Psoas muscle (tissue), 8 donors: ENCODE measurements around the gene CCDC106. TPM values are rescaled to one million over a fixed set of nuclear protein-coding genes. Genes with fewer than 3 reads are reported as not detected.

Experiments
- ATAC-seq, 4 donors: fragments of 200-7000 bp; cut with Tn5 transposase; one replicate each; pipeline ENCODE4 v1.9.1; 2020; ENCODE audit warnings: moderate library complexity in 3 of 4, mild to moderate bottlenecking in 2 of 4
- DNase-seq, 2 donors: peaks; one replicate each; pipeline ENCODE4 v3.0.0-alpha.2; 2020
- H3K27ac ChIP-seq: fragments of 200-600 bp; one replicate; pipeline ENCODE4 v1.8.0; 2022
- H3K27me3 ChIP-seq, 3 donors: fragments of 200-600 bp in 1 of 3; one replicate each; pipeline versions ENCODE4 v1.6.1 to v1.8.0; 2013 to 2022; ENCODE audit warnings: low read length in 2 of 3, mild to moderate bottlenecking in 2 of 3, moderate library complexity in 1 of 3; ENCODE audit not compliant: insufficient read depth in 3 of 3
- H3K36me3 ChIP-seq, 2 donors: fragments of 200-600 bp in 1 of 2; one replicate each; pipeline versions ENCODE4 v1.6.1 to v1.8.0; 2013 to 2022; ENCODE audit warnings: low read depth in 1 of 2, mild to moderate bottlenecking in 1 of 2, moderate library complexity in 1 of 2; ENCODE audit not compliant: insufficient read depth in 1 of 2
- H3K4me1 ChIP-seq: fragments of 200-600 bp; one replicate; pipeline ENCODE4 v1.8.0; 2022
- H3K4me3 ChIP-seq: fragments of 200-600 bp; one replicate; pipeline ENCODE4 v1.8.0; 2022; ENCODE audit warnings: mild to moderate bottlenecking
- H3K9me3 ChIP-seq: fragments of 200-600 bp; one replicate; pipeline ENCODE4 v1.8.0; 2022
- WGBS, 3 donors: extraction: QIAGEN DNeasy Blood & Tissue Kit; methylation state at CpG; one replicate each; pipeline versions ENCODE4 v1.1.6 to v1.1.7; 2013; 5-methylcytosine and 5-hydroxymethylcytosine counted together
- intact Hi-C, 2 donors: fragments of 100-400 bp; cut with DNase I; formaldehyde crosslinking; loops; one replicate each; pipeline versions ENCODE4 v1.11.0 to v1.14.2; 2022
- polyA plus RNA-seq, 3 donors: library from polyadenylated mRNA; stranded (reverse); fragments of 200-250 nt; gene quantifications; one replicate each; pipeline ENCODE4 v1.2.3, GENCODE V29; 2013
- total RNA-seq, 4 donors: library from RNA; stranded (reverse); fragmentation: NEBNext Ultra II Directional in 2 of 4; extraction: Animal tissue kit (Norgen Biotek cat#: 25700) in 2 of 4; gene quantifications; one replicate each; pipeline versions ENCODE4 v1.2.1 to v1.2.4, GENCODE V29; 2021 to 2023
- TF ChIP-seq, protein P1 (sequence below): fragments of 200-600 bp; IDR thresholded peaks from one replicate; pipeline ENCODE4 v1.8.0; 2022; ENCODE audit warnings: antibody characterized with exemption
- donor health status: healthy with polysubstance abuse.
- donor health status: DM: no; HTN: no; CAD: no; lungs with moderate emphysema.
- donor health status: Bipolar disorder and iron deficiency.
- donor health status: healthy.
- donor health status: DM: yes; HTN: yes; CAD: no.
- donor health status: DM: no; HTN: no; CAD: no.
- donor health status: DM: no; HTN: no; CAD: no.
- donor health status: DM: yes; HTN: yes; CAD: no.

Gene CCDC106
- total and polyA plus RNA-seq, 7 donors = 4.4 to 12.0 (median 10.0) TPM

DNA sequence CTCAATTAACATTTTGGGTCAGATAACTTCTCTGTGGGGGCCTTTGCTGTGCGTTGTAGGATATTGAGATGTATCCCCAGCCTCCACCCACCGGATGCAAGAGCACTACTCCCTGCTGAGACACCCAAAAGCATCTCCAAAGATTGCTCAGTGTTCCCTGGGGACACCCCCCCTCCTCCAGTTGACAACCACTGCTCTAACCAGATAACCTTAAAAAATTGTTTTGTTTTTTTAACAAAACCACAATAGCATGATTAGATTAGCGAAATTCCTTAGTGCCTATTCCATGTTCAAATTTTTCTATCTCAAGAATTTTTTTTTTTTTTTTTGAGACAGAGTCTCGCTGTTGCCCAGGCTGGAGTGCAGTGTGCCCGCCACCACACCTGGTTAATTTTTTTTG lies 24.4 kb downstream of the CCDC106 start:
- Histone ChIP-seq H3K9me3 (no peaks in the 10 kb centered on the region), H3K27me3 (no peaks in the 10 kb centered on the region), H3K4me3 (no peak overlapping the region), H3K27ac (no peak overlapping the region), H3K36me3 (peaks cover 3 to 55% of the 10 kb centered on the region in 2 donors), H3K4me1 (peaks cover 22% of the 10 kb centered on the region)
- intact Hi-C loops = no loop called here
- TF ChIP-seq, protein P1, sequence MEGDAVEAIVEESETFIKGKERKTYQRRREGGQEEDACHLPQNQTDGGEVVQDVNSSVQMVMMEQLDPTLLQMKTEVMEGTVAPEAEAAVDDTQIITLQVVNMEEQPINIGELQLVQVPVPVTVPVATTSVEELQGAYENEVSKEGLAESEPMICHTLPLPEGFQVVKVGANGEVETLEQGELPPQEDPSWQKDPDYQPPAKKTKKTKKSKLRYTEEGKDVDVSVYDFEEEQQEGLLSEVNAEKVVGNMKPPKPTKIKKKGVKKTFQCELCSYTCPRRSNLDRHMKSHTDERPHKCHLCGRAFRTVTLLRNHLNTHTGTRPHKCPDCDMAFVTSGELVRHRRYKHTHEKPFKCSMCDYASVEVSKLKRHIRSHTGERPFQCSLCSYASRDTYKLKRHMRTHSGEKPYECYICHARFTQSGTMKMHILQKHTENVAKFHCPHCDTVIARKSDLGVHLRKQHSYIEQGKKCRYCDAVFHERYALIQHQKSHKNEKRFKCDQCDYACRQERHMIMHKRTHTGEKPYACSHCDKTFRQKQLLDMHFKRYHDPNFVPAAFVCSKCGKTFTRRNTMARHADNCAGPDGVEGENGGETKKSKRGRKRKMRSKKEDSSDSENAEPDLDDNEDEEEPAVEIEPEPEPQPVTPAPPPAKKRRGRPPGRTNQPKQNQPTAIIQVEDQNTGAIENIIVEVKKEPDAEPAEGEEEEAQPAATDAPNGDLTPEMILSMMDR = no peak
- WGBS, 3 donors = 83 to 92% (median 83%) methylated on average over 5 of the region's 5 CpGs
- DNase-seq (no peak), ATAC-seq (no peak)

- no peak for DNase-seq
- no peak overlapping the region for H3K4me3 ChIP-seq
- H3K9me3 ChIP-seq = no peaks in the 10 kb centered on the region
- peaks cover 3 to 57% of the 10 kb centered on the region in 2 donors for H3K36me3 ChIP-seq
- peaks cover 30% of the 10 kb centered on the region for H3K4me1 ChIP-seq
- TF ChIP-seq, protein P1 = no peak
- ATAC-seq = no peak
- H3K27me3 ChIP-seq = no peaks in the 10 kb centered on the region
- intact Hi-C loops = no loop called here
- H3K27ac ChIP-seq = no peak overlapping the region
- WGBS, 3 donors = 75 to 86% (median 76%) methylated on average over 9 of the region's 9 CpGs
Measured at GRCh38 chr19:55673465-55673864, 25.5 kb downstream of the CCDC106 start.

GRCh38 chr19:55673889-55674288 lies 25.9 kb downstream of the CCDC106 start:
- TF ChIP-seq, protein P1 = no peak
- DNase-seq = no peak
- no peaks in the 10 kb centered on the region for H3K9me3 ChIP-seq
- no peaks in the 10 kb centered on the region for H3K27me3 ChIP-seq
- peaks cover 3 to 57% of the 10 kb centered on the region in 2 donors for H3K36me3 ChIP-seq
- intact Hi-C loops = no loop called here
- ATAC-seq = no peak
- peaks cover 30% of the 10 kb centered on the region for H3K4me1 ChIP-seq
- no peak overlapping the region for H3K4me3 ChIP-seq
- WGBS, 3 donors = 61 to 80% (median 65%) methylated on average over 12 to 15 of the region's 15 CpGs
- no peak overlapping the region for H3K27ac ChIP-seq

GRCh38 chr19:55674459-55674840 lies 26.4 kb downstream of the CCDC106 start:
- Histone ChIP-seq H3K4me1 (peaks cover 30% of the 10 kb centered on the region), H3K36me3 (peaks cover 3 to 57% of the 10 kb centered on the region in 2 donors), H3K9me3 (no peaks in the 10 kb centered on the region), H3K4me3 (peak overlapping the region; percentile 90), H3K27ac (peak overlapping the region; percentile 95), H3K27me3 (no peaks in the 10 kb centered on the region)
- DNase-seq (no peak), ATAC-seq (no peak)
- intact Hi-C loops = no loop called here
- TF ChIP-seq, protein P1 = no peak
- WGBS, 3 donors = 19 to 25% (median 22%) methylated on average over 12 to 17 of the region's 17 CpGs
